HepG2 (cell line): ENCODE measurements around the gene MBLAC2. TPM values are rescaled to one million over a fixed set of nuclear protein-coding genes. Genes with fewer than 3 reads are reported as not detected.

Source experiments
- KDM1A ChIP-seq: IDR thresholded peaks from 2 replicates; pipeline ENCODE4 v1.6.1; 2016; ENCODE audit warnings: missing compliant biosample characterization
- KLF9 ChIP-seq: IDR thresholded peaks from 2 replicates; pipeline ENCODE4 v1.6.1; 2016; ENCODE audit warnings: low read depth
- MBD4 ChIP-seq: IDR thresholded peaks from 2 replicates; pipeline ENCODE4 v1.6.1; 2012; ENCODE audit warnings: low read length, inconsistent platforms, borderline replicate concordance
- MEF2D ChIP-seq: sonication (generic); formaldehyde crosslinking; IDR thresholded peaks from 2 replicates; pipeline ENCODE4 v1.5.1; 2020; ENCODE audit warnings: mild to moderate bottlenecking, missing genetic modification reagents
- PHF8 ChIP-seq: sonication (generic); formaldehyde crosslinking; IDR thresholded peaks from 2 replicates; pipeline ENCODE4 v1.5.0; 2020; ENCODE audit warnings: missing genetic modification reagents
- ZNF224 ChIP-seq: sonication (generic); formaldehyde crosslinking; IDR thresholded peaks from 2 replicates; pipeline ENCODE4 v1.5.0; 2020; ENCODE audit warnings: mild to moderate bottlenecking, missing genetic modification reagents
- polyA plus RNA-seq, 8 experiments: library from polyadenylated mRNA; depleted of rRNA in 3 of 8; stranded (reverse) in 7 of 8; unstranded in 1 of 8; fragments of >200 nt; fragmentation: Illumina TruSeq in 4 of 8; extraction: Trizol in 4 of 8; gene quantifications; 2 replicates each; pipeline versions ENCODE4 v1.2.1 to v1.2.3, GENCODE V29; 2011 to 2016; ENCODE audit warnings: low read depth in 4 of 8, missing spikeins in 1 of 8, mixed read lengths in 1 of 8; ENCODE audit not compliant: insufficient read depth in 1 of 8
- total RNA-seq, 5 experiments: library from RNA; depleted of rRNA; stranded (reverse); fragments of >200 nt; fragmentation: Illumina TruSeq; extraction: Trizol; gene quantifications; 2 replicates each; pipeline ENCODE4 v1.2.3, GENCODE V29; 2016; ENCODE audit warnings: low read depth in 1 of 5
- TF ChIP-seq, protein P1 (sequence below): IDR thresholded peaks from 2 replicates; pipeline ENCODE4 v1.6.1; 2018; ENCODE audit warnings: missing genetic modification reagents
- TF ChIP-seq, protein P2 (sequence below): IDR thresholded peaks from 2 replicates; pipeline ENCODE4 v1.6.1; 2016; ENCODE audit warnings: mild to moderate bottlenecking, missing biosample characterization, missing genetic modification reagents
- TF ChIP-seq, protein P3 (sequence below): sonication (generic); formaldehyde crosslinking; IDR thresholded peaks from 2 replicates; pipeline ENCODE4 v1.4.0; 2020; ENCODE audit warnings: mild to moderate bottlenecking, missing genetic modification reagents
- TF ChIP-seq, protein P4 (sequence below): sonication (generic); formaldehyde crosslinking; IDR thresholded peaks from 2 replicates; pipeline ENCODE4 v1.4.0; 2020; ENCODE audit warnings: missing genetic modification reagents
- TF ChIP-seq, protein P5 (sequence below): sonication (generic); formaldehyde crosslinking; IDR thresholded peaks from 2 replicates; pipeline ENCODE4 v1.5.0; 2020; ENCODE audit warnings: missing genetic modification reagents, mild to moderate bottlenecking, borderline replicate concordance
- TF ChIP-seq, protein P6 (sequence below): sonication (generic); formaldehyde crosslinking; IDR thresholded peaks from 2 replicates; pipeline ENCODE4 v1.4.0; 2020; ENCODE audit warnings: missing genetic modification reagents

MBLAC2 gene
- total and polyA plus RNA-seq, 2 of the 13 experiments (the other 11 are each of a cell fraction or from before 2014, with no cell fraction given): 2.9 to 4.1 TPM

DNA sequence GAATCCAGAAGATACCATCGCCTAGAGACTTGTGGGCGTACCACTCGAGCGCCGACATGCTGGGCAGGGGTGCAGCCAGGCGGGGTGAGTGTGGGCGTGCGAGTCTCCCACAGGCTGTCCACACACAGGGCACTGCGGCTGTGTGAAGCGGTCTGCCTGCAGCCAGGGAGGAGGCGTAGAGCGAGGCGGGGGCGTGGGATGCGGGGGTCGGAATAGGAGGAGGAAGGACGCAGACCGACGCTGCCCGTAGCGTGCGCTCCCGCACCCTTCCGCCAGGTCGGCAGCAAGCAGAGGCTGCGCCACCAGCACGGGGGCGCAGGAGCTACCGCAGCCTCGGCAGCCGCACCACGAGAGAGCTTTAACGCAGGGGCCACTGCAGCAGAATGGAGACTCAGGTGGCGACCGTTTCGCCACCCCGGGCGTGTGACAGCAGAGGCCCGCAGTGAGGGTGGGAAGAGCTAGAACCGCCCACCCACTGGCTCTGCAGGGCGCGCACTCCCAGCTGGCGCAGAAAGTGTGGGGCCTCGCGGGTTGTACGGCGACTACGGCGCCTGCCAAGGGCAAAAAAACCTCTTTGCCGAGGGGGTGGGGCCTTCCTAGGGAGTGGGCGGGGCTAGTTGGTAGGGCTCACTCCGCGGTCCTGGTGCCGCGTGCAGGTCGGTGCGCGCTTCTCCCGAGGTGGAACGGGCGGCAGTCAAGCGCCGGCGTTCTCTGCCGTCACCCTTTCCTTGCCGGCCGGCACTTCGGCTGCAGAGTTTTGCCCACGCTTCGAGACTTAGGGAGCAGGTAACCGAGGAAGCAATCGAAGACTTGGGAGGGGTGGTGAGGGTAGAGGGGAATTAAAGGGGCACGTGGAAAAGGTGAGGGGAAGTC lies at the start of gene MBLAC2, which contains the start of gene POLR3G (continued):
- TF ChIP-seq, protein P1, sequence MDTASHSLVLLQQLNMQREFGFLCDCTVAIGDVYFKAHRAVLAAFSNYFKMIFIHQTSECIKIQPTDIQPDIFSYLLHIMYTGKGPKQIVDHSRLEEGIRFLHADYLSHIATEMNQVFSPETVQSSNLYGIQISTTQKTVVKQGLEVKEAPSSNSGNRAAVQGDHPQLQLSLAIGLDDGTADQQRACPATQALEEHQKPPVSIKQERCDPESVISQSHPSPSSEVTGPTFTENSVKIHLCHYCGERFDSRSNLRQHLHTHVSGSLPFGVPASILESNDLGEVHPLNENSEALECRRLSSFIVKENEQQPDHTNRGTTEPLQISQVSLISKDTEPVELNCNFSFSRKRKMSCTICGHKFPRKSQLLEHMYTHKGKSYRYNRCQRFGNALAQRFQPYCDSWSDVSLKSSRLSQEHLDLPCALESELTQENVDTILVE: peak; percentile 33; the same call in 1 of the 2 replicates
- TF ChIP-seq PHF8 (CRISPR knock-in tag) (peak; percentile 91), ZNF224 (no peak), KDM1A (CRISPR knock-in tag) (no peak), MEF2D (CRISPR knock-in tag) (peak; percentile 51; the same call in 1 of the 2 replicates), KLF9 (CRISPR knock-in tag) (peak; percentile 83; the same call in 1 of the 2 replicates), MBD4 (no peak)
- TF ChIP-seq, protein P2, sequence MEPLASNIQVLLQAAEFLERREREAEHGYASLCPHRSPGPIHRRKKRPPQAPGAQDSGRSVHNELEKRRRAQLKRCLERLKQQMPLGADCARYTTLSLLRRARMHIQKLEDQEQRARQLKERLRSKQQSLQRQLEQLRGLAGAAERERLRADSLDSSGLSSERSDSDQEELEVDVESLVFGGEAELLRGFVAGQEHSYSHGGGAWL: peak; percentile 74; the same call in 1 of the 2 replicates
- TF ChIP-seq, protein P3, sequence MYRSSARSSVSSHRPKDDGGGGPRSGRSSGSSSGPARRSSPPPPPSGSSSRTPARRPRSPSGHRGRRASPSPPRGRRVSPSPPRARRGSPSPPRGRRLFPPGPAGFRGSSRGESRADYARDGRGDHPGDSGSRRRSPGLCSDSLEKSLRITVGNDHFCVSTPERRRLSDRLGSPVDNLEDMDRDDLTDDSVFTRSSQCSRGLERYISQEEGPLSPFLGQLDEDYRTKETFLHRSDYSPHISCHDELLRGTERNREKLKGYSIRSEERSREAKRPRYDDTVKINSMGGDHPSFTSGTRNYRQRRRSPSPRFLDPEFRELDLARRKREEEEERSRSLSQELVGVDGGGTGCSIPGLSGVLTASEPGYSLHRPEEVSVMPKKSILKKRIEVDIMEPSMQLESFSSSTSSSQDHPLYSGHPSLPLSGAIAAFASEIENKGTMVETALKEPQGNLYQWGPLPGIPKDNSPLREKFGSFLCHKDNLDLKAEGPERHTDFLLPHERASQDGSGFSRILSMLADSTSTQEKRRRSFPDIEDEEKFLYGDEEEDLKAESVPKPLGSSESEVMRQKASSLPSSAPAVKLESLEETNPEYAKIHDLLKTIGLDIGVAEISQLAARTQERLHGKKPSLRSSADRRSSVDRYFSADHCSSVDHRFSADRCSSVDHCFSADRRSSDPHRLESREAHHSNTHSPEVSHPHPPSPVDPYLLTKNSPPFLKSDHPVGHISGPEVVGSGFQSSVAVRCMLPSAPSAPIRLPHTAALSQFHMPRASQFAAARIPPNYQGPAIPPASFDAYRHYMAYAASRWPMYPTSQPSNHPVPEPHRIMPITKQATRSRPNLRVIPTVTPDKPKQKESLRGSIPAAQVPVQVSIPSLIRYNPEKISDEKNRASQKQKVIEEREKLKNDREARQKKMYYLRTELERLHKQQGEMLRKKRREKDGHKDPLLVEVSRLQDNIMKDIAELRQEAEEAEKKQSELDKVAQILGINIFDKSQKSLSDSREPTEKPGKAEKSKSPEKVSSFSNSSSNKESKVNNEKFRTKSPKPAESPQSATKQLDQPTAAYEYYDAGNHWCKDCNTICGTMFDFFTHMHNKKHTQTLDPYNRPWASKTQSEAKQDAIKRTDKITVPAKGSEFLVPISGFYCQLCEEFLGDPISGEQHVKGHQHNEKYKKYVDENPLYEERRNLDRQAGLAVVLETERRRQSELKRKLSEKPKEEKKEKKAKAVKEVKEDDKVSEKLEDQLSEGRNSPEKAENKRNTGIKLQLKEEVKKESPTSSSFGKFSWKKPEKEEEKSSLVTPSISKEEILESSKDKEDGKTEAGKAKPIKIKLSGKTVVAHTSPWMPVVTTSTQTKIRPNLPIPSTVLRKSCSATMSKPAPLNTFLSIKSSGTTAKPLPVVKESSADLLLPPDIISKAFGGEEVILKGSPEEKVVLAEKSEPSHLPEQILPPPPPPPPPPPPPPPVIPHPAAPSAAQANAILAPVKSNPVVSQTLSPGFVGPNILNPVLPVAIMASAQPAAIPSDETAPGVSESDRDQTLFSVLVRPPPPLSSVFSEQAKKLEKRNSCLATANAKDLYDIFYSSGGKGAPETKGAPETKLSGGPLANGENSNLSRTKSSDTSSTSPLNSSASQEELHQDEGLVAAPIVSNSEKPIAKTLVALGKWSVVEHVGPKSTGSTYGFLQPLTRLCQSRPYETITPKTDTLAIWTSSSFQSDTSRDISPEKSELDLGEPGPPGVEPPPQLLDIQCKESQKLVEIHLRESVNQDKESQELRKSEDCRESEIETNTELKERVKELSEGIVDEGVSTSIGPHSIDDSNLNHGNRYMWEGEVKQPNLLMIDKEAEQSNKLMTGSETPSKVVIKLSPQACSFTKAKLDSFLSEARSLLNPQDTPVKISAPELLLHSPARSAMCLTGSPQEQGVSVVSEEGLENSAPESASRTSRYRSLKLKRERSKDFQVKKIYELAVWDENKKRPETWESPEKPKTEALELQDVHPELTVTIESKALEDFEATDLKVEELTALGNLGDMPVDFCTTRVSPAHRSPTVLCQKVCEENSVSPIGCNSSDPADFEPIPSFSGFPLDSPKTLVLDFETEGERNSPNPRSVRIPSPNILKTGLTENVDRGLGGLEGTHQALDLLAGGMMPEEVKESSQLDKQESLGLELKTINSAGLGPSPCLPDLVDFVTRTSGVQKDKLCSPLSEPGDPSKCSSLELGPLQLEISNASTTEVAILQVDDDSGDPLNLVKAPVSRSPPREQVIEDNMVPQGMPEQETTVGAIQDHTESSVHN (CRISPR knock-in tag): no peak
- TF ChIP-seq, protein P4, sequence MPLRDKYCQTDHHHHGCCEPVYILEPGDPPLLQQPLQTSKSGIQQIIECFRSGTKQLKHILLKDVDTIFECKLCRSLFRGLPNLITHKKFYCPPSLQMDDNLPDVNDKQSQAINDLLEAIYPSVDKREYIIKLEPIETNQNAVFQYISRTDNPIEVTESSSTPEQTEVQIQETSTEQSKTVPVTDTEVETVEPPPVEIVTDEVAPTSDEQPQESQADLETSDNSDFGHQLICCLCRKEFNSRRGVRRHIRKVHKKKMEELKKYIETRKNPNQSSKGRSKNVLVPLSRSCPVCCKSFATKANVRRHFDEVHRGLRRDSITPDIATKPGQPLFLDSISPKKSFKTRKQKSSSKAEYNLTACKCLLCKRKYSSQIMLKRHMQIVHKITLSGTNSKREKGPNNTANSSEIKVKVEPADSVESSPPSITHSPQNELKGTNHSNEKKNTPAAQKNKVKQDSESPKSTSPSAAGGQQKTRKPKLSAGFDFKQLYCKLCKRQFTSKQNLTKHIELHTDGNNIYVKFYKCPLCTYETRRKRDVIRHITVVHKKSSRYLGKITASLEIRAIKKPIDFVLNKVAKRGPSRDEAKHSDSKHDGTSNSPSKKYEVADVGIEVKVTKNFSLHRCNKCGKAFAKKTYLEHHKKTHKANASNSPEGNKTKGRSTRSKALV (CRISPR knock-in tag): peak; percentile 83
- TF ChIP-seq, protein P5, sequence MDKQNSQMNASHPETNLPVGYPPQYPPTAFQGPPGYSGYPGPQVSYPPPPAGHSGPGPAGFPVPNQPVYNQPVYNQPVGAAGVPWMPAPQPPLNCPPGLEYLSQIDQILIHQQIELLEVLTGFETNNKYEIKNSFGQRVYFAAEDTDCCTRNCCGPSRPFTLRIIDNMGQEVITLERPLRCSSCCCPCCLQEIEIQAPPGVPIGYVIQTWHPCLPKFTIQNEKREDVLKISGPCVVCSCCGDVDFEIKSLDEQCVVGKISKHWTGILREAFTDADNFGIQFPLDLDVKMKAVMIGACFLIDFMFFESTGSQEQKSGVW (CRISPR knock-in tag): peak; percentile 78; the same call in 1 of the 2 replicates
- TF ChIP-seq, protein P6, sequence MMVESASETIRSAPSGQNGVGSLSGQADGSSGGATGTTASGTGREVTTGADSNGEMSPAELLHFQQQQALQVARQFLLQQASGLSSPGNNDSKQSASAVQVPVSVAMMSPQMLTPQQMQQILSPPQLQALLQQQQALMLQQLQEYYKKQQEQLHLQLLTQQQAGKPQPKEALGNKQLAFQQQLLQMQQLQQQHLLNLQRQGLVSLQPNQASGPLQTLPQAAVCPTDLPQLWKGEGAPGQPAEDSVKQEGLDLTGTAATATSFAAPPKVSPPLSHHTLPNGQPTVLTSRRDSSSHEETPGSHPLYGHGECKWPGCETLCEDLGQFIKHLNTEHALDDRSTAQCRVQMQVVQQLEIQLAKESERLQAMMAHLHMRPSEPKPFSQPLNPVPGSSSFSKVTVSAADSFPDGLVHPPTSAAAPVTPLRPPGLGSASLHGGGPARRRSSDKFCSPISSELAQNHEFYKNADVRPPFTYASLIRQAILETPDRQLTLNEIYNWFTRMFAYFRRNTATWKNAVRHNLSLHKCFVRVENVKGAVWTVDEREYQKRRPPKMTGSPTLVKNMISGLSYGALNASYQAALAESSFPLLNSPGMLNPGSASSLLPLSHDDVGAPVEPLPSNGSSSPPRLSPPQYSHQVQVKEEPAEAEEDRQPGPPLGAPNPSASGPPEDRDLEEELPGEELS: 0 out of 2 replicates have a peak, but pooled peaks have one; percentile 41
